Measurements from ENCODE around the gene SFXN3. TPM values are rescaled to one million over a fixed set of nuclear protein-coding genes. Genes with fewer than 3 reads are reported as not detected.

SFXN3 gene
- total RNA-seq, 1 experiment from 2014 or later = 35.2 TPM

GRCh38 chr10:101005869-101006567 is 25.0 kb upstream of the SFXN3 start:
- TF ChIP-seq CTCF (conservative IDR thresholded peaks at IDR 0.05) = no peak
- Histone ChIP-seq H4K20me1 (ENCODE audit: insufficient read depth) (no peaks in the 10 kb centered on the region; the same call in 1 of the 2 replicates), H3K36me3 (ENCODE audit: low read depth) (no peaks in the 10 kb centered on the region), H3K9me3 (ENCODE audit: insufficient read depth, low read depth) (no peaks in the 10 kb centered on the region), H3K27ac (no peak overlapping the region), H3K4me3 (no peak overlapping the region), H3K4me2 (no peak overlapping the region), H3K27me3 (ENCODE audit: insufficient read depth, low read depth) (no peaks in the 10 kb centered on the region), H3F3A (ENCODE audit: insufficient read depth, low read depth) (no peaks in the 10 kb centered on the region), H2AFZ (no peak overlapping the region), H3K9me2 (ENCODE audit: insufficient read depth) (no peaks in the 10 kb centered on the region), H3K4me1 (replicated peaks; ENCODE audit: insufficient read depth) (no peaks in the 10 kb centered on the region), H3K79me2 (ENCODE audit: low read depth) (no peaks in the 10 kb centered on the region)
- CTCF ChIA-PET = interaction anchor here (1.0 kb wide), 1 partner anchor 22 kb away, joined by 3 read pairs; no protein-coding TSS in a partner anchor
- no peak for DNase-seq
- POLR2A ChIA-PET (ENCODE audit: unreplicated experiment) = no interaction called here
- BruUV-seq (replicated peaks) = no TSS peak
- intact Hi-C loops (cut with micrococcal nuclease; ENCODE audit: unreplicated experiment) = no loop called here

GRCh38 chr10:101006593-101007098 is 24.4 kb upstream of the SFXN3 start:
- Histone ChIP-seq H3K4me1 (replicated peaks; ENCODE audit: insufficient read depth) (no peaks in the 10 kb centered on the region), H3K36me3 (ENCODE audit: low read depth) (no peaks in the 10 kb centered on the region), H3F3A (ENCODE audit: insufficient read depth, low read depth) (no peaks in the 10 kb centered on the region; the same call in 1 of the 2 replicates), H3K4me2 (no peak overlapping the region), H3K4me3 (no peak overlapping the region), H3K79me2 (ENCODE audit: low read depth) (no peaks in the 10 kb centered on the region), H3K27me3 (ENCODE audit: insufficient read depth, low read depth) (no peaks in the 10 kb centered on the region), H3K27ac (no peak overlapping the region), H4K20me1 (ENCODE audit: insufficient read depth) (no peaks in the 10 kb centered on the region; the same call in 1 of the 2 replicates), H3K9me2 (ENCODE audit: insufficient read depth) (no peaks in the 10 kb centered on the region), H2AFZ (no peak overlapping the region), H3K9me3 (ENCODE audit: insufficient read depth, low read depth) (no peaks in the 10 kb centered on the region)
- TF ChIP-seq EZH2 (IDR thresholded peaks at IDR 0.05; ENCODE audit: low read depth) (no peak), CTCF (conservative IDR thresholded peaks at IDR 0.05) (no peak)
- no TSS peak for BruUV-seq (replicated peaks)
- ChIA-PET CTCF (interaction anchor here (1.0 to 1.1 kb wide), 2 partner anchors 10 to 22 kb away, joined by 3 read pairs; no protein-coding TSS in a partner anchor), POLR2A (ENCODE audit: unreplicated experiment) (no interaction called here)
- intact Hi-C loops (cut with micrococcal nuclease; ENCODE audit: unreplicated experiment) = no loop called here
- DNase-seq = no peak

- ChIA-PET CTCF (interaction anchor here (1.1 kb wide), 1 partner anchor 11 kb away, joined by 3 read pairs; no protein-coding TSS in a partner anchor), POLR2A (ENCODE audit: unreplicated experiment) (no interaction called here)
- no peaks in the 10 kb centered on the region for H3K9me2 ChIP-seq (ENCODE audit: insufficient read depth)
- no peak overlapping the region for H3K4me2 ChIP-seq
- H2AFZ ChIP-seq = no peak overlapping the region
- H3K4me3 ChIP-seq = no peak overlapping the region
- no peak for DNase-seq
- H4K20me1 ChIP-seq (ENCODE audit: insufficient read depth) = no peaks in the 10 kb centered on the region
- H3K79me2 ChIP-seq (ENCODE audit: low read depth) = no peaks in the 10 kb centered on the region
- no peaks in the 10 kb centered on the region for H3K27me3 ChIP-seq (ENCODE audit: insufficient read depth, low read depth)
- BruUV-seq (replicated peaks) = no TSS peak
- no peak for TF ChIP-seq EZH2 (IDR thresholded peaks at IDR 0.05; ENCODE audit: low read depth)
- no peak for TF ChIP-seq CTCF (conservative IDR thresholded peaks at IDR 0.05)
- no peak overlapping the region for H3K27ac ChIP-seq
- H3K9me3 ChIP-seq (ENCODE audit: insufficient read depth, low read depth) = no peaks in the 10 kb centered on the region
- peaks cover 2% of the 10 kb centered on the region; the same call in 1 of the 2 replicates for H3F3A ChIP-seq (ENCODE audit: insufficient read depth, low read depth)
- intact Hi-C loops (cut with micrococcal nuclease; ENCODE audit: unreplicated experiment) = no loop called here
- no peaks in the 10 kb centered on the region for H3K4me1 ChIP-seq (replicated peaks; ENCODE audit: insufficient read depth)
- no peaks in the 10 kb centered on the region for H3K36me3 ChIP-seq (ENCODE audit: low read depth)
These were observed 23.8 kb upstream of the SFXN3 start for GRCh38 chr10:101007099-101007711.

Measured in PC-9 (cell line).